B cell (primary cell): Measurements from ENCODE around the gene ZBTB4. TPM values are rescaled to one million over a fixed set of nuclear protein-coding genes. Genes with fewer than 3 reads are reported as not detected.

Source experiments
- ATAC-seq: fragments of 200-7000 bp; cut with Tn5 transposase; one replicate; pipeline ENCODE4 v1.10.0; 2021; ENCODE audit warnings: low read depth, mild to moderate bottlenecking, moderate number of reproducible peaks, moderate library complexity
- CTCF ChIA-PET: fragments of 350-600 bp; sonication (Branson Sonifier 250); formaldehyde crosslinking; loops from one replicate; lab custom pipeline; 2021; ENCODE audit warnings: antibody characterized with exemption, inconsistent platforms; lab: Charles Lee
- POLR2A ChIA-PET: fragments of 350-600 bp; sonication (Branson Sonifier 250); formaldehyde crosslinking; loops from one replicate; lab custom pipeline; 2021; ENCODE audit warnings: antibody characterized with exemption; lab: Charles Lee
- DNase-seq: peaks from one replicate; pipeline ENCODE4 v3.0.0; 2013
- H2AFZ ChIP-seq: 2 replicates; pipeline ENCODE4 v1.6.1; 2012; ENCODE audit warnings: mild to moderate bottlenecking, low read depth, low read length; ENCODE audit not compliant: insufficient read depth, poor library complexity, severe bottlenecking
- H3K27ac ChIP-seq, 2 donors: 1 replicate in 1 of 2; 2 replicates in 1 of 2; pipeline ENCODE4 v1.5.1; 2012 to 2013; ENCODE audit warnings: low read length in 2 of 2, mild to moderate bottlenecking in 2 of 2, moderate library complexity in 1 of 2
- H3K27me3 ChIP-seq, 4 experiments: fragments of 200-600 bp in 1 of 4; sonication (generic) in 1 of 4; replicated peaks in 1 of 4; 1 replicate in 2 of 4; 2 replicates in 2 of 4; pipeline versions ENCODE4 v1.6.1 to v1.7.0; 2013 to 2016; ENCODE audit warnings: low read length in 3 of 4, mild to moderate bottlenecking in 2 of 4, mixed read lengths in 1 of 4, moderate library complexity in 1 of 4; ENCODE audit not compliant: insufficient read depth in 4 of 4, control insufficient read depth in 3 of 4; ENCODE audit errors: control extremely low read depth in 1 of 4
- H3K36me3 ChIP-seq, 2 experiments: replicated peaks in 1 of 2; 1 replicate in 1 of 2; 2 replicates in 1 of 2; pipeline versions ENCODE4 v1.6.1 to v1.7.1; 2013; ENCODE audit warnings: low read length in 1 of 2; ENCODE audit not compliant: insufficient read depth in 2 of 2, control insufficient read depth in 1 of 2; ENCODE audit errors: control extremely low read depth in 1 of 2, extremely low read depth in 1 of 2
- H3K4me1 ChIP-seq, 2 donors: fragments of 200-600 bp in 1 of 2; sonication (generic) in 1 of 2; 1 replicate in 1 of 2; 2 replicates in 1 of 2; pipeline versions ENCODE4 v1.5.1 to v1.6.1; 2013 to 2017; ENCODE audit warnings: low read length in 2 of 2; ENCODE audit not compliant: control insufficient read depth in 2 of 2, insufficient read depth in 2 of 2
- H3K4me2 ChIP-seq: replicated peaks from 2 replicates; pipeline ENCODE3; 2012; ENCODE audit warnings: mild to moderate bottlenecking, low read depth, low read length; ENCODE audit not compliant: poor library complexity, severe bottlenecking
- H3K4me3 ChIP-seq, 5 experiments: fragments of 200-600 bp in 1 of 5; sonication (generic) in 1 of 5; 1 replicate in 3 of 5; 2 replicates in 2 of 5; pipeline versions ENCODE4 v1.5.1 to v1.7.0; 2011 to 2016; ENCODE audit warnings: low read length in 4 of 5, mild to moderate bottlenecking in 4 of 5, low read depth in 2 of 5, control low read depth in 1 of 5, moderate library complexity in 1 of 5; ENCODE audit not compliant: insufficient read depth in 1 of 5; ENCODE audit errors: control extremely low read depth in 1 of 5, extremely low read depth in 1 of 5
- H3K79me2 ChIP-seq: fragments of 200-600 bp; sonication (generic); one replicate; pipeline ENCODE4 v1.6.0; 2016; ENCODE audit warnings: low read length; ENCODE audit not compliant: control insufficient read depth, insufficient read depth
- H3K9ac ChIP-seq: fragments of 200-600 bp; sonication (generic); 2 replicates; pipeline ENCODE4 v1.6.1; 2017; ENCODE audit warnings: mild to moderate bottlenecking, low read length, moderate library complexity
- H3K9me3 ChIP-seq, 3 donors: one replicate each; pipeline versions ENCODE4 v1.6.1 to v1.7.1; 2013; ENCODE audit warnings: low read length in 2 of 3; ENCODE audit not compliant: control insufficient read depth in 2 of 3, insufficient read depth in 1 of 3; ENCODE audit errors: control extremely low read depth in 1 of 3
- H4K20me1 ChIP-seq: 2 replicates; pipeline ENCODE4 v1.6.0; 2012; ENCODE audit warnings: mild to moderate bottlenecking, low read length; ENCODE audit not compliant: insufficient read depth, control insufficient read depth, poor library complexity, severe bottlenecking
- H3K27ac Mint-ChIP-seq: one replicate; pipeline ENCODE4 v1.8.0; 2021; ENCODE audit warnings: mixed read lengths
- H3K27me3 Mint-ChIP-seq: one replicate; pipeline ENCODE4 v1.8.0; 2021; ENCODE audit warnings: mixed read lengths
- H3K4me1 Mint-ChIP-seq: one replicate; pipeline ENCODE4 v1.8.0; 2021; ENCODE audit warnings: mixed read lengths
- H3K4me3 Mint-ChIP-seq: one replicate; pipeline ENCODE4 v1.8.0; 2021; ENCODE audit warnings: mixed read lengths
- H3K9me3 Mint-ChIP-seq: one replicate; pipeline ENCODE4 v1.8.0; 2022; ENCODE audit warnings: mixed read lengths; ENCODE audit not compliant: insufficient read depth
- CTCF ChIP-seq: fragments of 200-600 bp; IDR thresholded peaks from one replicate; pipeline ENCODE4 v1.8.0; 2022; ENCODE audit warnings: antibody characterized with exemption, mild to moderate bottlenecking
- EZH2 ChIP-seq: IDR thresholded peaks from 2 replicates; pipeline ENCODE4 v1.6.1; 2012; ENCODE audit warnings: borderline replicate concordance, low read depth, mild to moderate bottlenecking, moderate library complexity, low read length; ENCODE audit not compliant: insufficient read depth, poor library complexity, severe bottlenecking
- WGBS: methylation state at CpG from one replicate; pipeline ENCODE4 v1.1.5; 2013; ENCODE audit warnings: missing lambda C conversion rate; ENCODE audit not compliant: insufficient coverage; 5-methylcytosine and 5-hydroxymethylcytosine counted together
- intact Hi-C: fragments of 100-400 bp; cut with micrococcal nuclease; formaldehyde crosslinking; loops from one replicate; pipeline ENCODE4 v1.10.0; 2022
- polyA minus RNA-seq: library from RNA; depleted of rRNA, polyadenylated mRNA; stranded (reverse); fragments of >200 nt; gene quantifications from 2 replicates; pipeline ENCODE4 v1.2.3, GENCODE V29; 2012
- polyA plus RNA-seq: library from polyadenylated mRNA; depleted of rRNA; stranded (reverse); fragments of >200 nt; gene quantifications from 2 replicates; pipeline ENCODE4 v1.2.3, GENCODE V29; 2012
- total RNA-seq, 2 donors: library from RNA; stranded (reverse); fragments of 120-200 nt in 1 of 2; gene quantifications; 1 replicate in 1 of 2; 2 replicates in 1 of 2; pipeline versions ENCODE4 v1.2.3 to v1.2.4, GENCODE V29; 2013 to 2022

Gene ZBTB4
- total RNA-seq (59.4 and 62.4 TPM in 2 replicates), polyA plus RNA-seq (16.0 and 19.2 TPM in 2 replicates), polyA minus RNA-seq (24.0 and 39.3 TPM in 2 replicates)
- 23.4 TPM for total RNA-seq (2013)

GRCh38 chr17:7479213-7480088 lies at the start of gene ZBTB4:
TSS of gene ZBTB4 (minus strand) at chr17:7479631. CDS start at chr17:7466801, 12,830 bp downstream.
- H3K36me3 ChIP-seq, result no peaks in the 10 kb centered on the region
- H3K4me3 Mint-ChIP-seq, result peak within 1 kb of the TSS; percentile 97
- H3K9me3 ChIP-seq, result no peaks in the 10 kb centered on the region
- peak within 1 kb of the TSS; percentile 96 for H3K27ac Mint-ChIP-seq
- ATAC-seq (peak; percentile 2), DNase-seq (peak; percentile 82)
- no peaks in the 10 kb centered on the region for H3K27me3 ChIP-seq
- peak within 1 kb of the TSS; percentile 98 for H3K9ac ChIP-seq
- WGBS, result under 1% methylated on average over 68 of the region's 92 CpGs
- POLR2A ChIA-PET, result interaction anchor here (0.5 to 1.5 kb wide), 14 partner anchors 8 to 240 kb away, joined by 3 to 9 read pairs (median 4); partner anchors contain the start of genes CD68, MPDU1, PHF23 and TMEM256
- H3K79me2 ChIP-seq, result peaks cover 91% of the 10 kb centered on the region
- peaks cover 40% of the 10 kb centered on the region for H4K20me1 ChIP-seq
- H3K4me3 ChIP-seq, result peak within 1 kb of the TSS; percentile 63 to 88 (median 79)
- peaks cover 66% of the 10 kb centered on the region for H3K4me1 Mint-ChIP-seq
- no peaks in the 10 kb centered on the region for H3K9me3 Mint-ChIP-seq
- CTCF ChIA-PET, result interaction anchor here (0.6 to 2.3 kb wide), 8 partner anchors 35 to 150 kb away, joined by 3 to 15 read pairs (median 5); partner anchors contain the start of gene TMEM102
- peak within 1 kb of the TSS; percentile 75 to 95 for H3K27ac ChIP-seq
- H3K4me1 ChIP-seq, result peaks cover 31 to 53% of the 10 kb centered on the region in 2 donors
- no peak for TF ChIP-seq EZH2
- no peak for TF ChIP-seq CTCF
- H2AFZ ChIP-seq, result peak within 1 kb of the TSS; percentile 91
- peak within 1 kb of the TSS; percentile 93 for H3K4me2 ChIP-seq
- intact Hi-C loops, result loop anchor here (1.0 kb wide), 1 partner anchor 24 kb away; no protein-coding TSS in a partner anchor
- no peaks in the 10 kb centered on the region for H3K27me3 Mint-ChIP-seq

- no peaks in the 10 kb centered on the region for H3K9me3 Mint-ChIP-seq
- H3K27ac Mint-ChIP-seq, result no peak overlapping the region
- no peaks in the 10 kb centered on the region for H4K20me1 ChIP-seq
- ATAC-seq, result no peak
- H3K9ac ChIP-seq, result no peak overlapping the region
- POLR2A ChIA-PET, result no interaction called here
- DNase-seq, result no peak
- CTCF ChIA-PET, result interaction anchor here (19.2 kb wide), 1 partner anchor 27 kb away, joined by 666 read pairs; the partner anchor contains the start of genes SENP3, TNFSF12 and TNFSF13
- H3K4me3 Mint-ChIP-seq, result no peak overlapping the region
- TF ChIP-seq EZH2 (no peak), CTCF (no peak)
- no peak overlapping the region for H3K4me2 ChIP-seq
- H3K4me3 ChIP-seq, result no peak overlapping the region
- H3K4me1 Mint-ChIP-seq, result no peaks in the 10 kb centered on the region
- H3K27me3 Mint-ChIP-seq, result no peaks in the 10 kb centered on the region
- no peaks in the 10 kb centered on the region for H3K4me1 ChIP-seq
- H3K27ac ChIP-seq, result no peak overlapping the region
- no peak overlapping the region for H2AFZ ChIP-seq
- no peaks in the 10 kb centered on the region for H3K79me2 ChIP-seq
- no peaks in the 10 kb centered on the region for H3K36me3 ChIP-seq
- intact Hi-C loops, result no loop called here
- H3K9me3 ChIP-seq, result peaks cover 0 to 27% (median 2%) of the 10 kb centered on the region in 3 donors
- no peaks in the 10 kb centered on the region for H3K27me3 ChIP-seq
These were observed 49.4 kb upstream of the ZBTB4 start for GRCh38 chr17:7528842-7529241.
